NCI-H345 (cell line): ENCODE measurements around the gene SUGP1.
"Not testable (repeated sequence)": the region's sequence is repeated elsewhere in the genome, so short reads cannot be mapped to it uniquely, and the experiment has no call there.

Experiments
- DNase-seq: peaks from one replicate; lab custom pipeline; 2025; lab: John Stamatoyannopoulos, UW

SUGP1 gene

DNA sequence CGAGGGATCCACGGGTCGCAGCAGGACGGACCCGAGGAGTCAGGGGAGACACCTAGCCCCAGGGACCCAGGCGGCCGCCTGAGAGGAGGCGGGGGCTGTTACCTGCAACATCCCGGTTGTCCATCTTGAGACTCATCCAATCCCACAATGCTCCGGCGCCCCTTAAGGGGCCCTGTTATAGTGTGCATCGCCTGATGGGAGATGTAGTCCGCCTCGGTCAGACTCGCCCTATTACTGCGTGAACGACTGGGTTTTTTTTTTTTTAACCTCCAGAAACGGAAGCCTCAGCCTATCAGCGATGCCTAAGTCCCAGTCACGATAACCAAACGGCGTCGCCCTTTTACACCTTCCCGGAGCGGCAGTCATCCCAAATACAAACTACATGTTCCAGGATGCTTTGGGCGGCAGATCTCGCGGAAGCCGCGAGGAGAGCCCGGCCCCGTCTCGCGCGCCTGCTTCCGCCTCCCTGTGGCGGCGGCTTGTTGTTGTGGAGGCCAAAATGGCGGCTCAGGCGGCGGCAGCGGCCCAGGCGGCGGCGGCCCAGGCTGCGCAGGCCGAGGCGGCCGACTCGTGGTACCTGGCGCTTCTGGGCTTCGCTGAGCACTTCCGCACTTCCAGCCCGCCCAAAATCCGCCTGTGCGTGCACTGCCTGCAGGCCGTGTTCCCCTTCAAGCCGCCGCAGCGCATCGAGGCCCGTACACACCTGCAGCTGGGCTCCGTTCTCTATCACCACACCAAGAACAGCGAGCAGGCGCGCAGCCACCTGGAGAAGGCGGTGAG is at the start of gene SUGP1, which contains the start of gene MAU2:
Gene SUGP1 (minus strand): TSS at position 149 of the 780 bp plus-strand sequence. CDS start 13 bp downstream, at position 136.
Gene MAU2 (plus strand): TSS at position 469 of the 780 bp plus-strand sequence. CDS start 31 bp downstream, at position 500.
- DNase-seq, result peak; percentile 88

GRCh38 chr19:19368087-19368486 is 47.8 kb upstream of the SUGP1 start:
- DNase-seq, result no peak

DNA sequence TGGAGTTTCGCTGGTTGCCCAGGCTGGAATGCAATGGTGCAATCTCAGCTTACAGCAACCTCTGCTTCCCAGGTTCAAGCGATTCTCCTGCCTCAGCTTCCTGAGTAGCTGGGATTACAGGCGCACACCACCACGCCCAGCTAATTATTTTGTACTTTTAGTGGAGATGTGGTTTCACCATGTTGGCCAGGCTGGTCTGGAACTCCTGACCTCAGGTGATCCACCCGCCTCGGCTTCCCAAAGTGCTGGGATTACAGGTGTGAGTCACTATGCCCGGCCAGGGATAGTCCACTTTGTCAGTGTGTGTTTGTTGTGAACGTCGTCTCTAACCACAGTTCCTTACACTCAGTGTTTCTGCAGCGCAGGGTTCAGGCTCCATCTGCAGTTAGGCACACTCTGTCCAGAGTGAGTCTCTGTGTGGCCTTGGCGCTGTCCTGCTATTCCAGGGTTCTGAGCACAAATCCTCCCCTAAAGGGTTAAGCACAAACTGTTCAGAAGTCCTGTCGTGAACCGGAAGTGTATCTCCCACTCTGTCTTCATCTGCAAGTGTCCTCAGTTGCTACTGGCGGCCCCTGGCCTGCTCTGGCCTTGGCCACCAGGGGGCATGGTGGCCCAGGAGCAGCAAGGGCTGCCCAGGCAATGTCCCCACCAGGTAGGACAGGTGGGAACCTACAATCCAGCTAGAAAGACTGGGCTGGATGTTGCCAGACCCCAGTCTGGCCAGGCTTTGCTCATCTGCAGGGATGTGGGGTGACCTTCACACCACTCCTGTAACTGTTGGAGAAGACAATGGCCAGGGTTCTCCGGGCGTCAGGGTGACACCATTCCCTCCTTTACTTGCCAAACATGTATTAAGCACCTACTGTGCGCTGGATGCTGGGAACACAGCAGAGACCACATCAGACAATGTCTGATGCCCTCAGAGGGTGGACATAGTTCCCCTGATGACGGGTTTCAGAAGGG is 46.4 kb upstream of the SUGP1 start:
- peak; percentile 59 for DNase-seq

GRCh38 chr19:19362075-19362474 is 41.8 kb upstream of the SUGP1 start:
- DNase-seq, result no peak

DNA sequence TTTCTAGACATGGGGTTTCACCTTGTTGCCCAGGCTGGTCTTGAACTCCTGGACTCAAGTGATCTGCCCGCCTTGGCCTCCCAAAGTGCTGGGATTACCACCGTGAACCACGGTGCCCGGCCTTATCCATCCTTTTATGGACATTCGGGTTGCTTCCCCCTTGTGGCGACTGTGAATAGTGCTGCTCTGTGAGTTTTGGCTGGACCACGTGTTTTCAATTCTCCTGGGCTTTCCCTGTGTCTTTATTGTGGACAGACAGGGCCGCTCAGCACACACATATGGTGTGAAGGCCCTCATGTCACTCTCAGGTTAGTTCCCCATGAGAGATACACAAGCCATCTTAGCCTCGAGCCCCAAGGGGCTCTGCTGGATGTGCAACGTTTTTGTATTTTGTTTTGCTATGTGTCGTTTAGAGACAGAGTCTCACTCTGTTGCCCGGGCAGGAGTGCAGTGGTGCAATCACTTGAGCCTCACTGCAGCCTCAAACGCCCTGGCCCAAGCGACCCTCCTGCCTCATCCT is 40.8 kb upstream of the SUGP1 start:
- peak; percentile 63 for DNase-seq

DNA sequence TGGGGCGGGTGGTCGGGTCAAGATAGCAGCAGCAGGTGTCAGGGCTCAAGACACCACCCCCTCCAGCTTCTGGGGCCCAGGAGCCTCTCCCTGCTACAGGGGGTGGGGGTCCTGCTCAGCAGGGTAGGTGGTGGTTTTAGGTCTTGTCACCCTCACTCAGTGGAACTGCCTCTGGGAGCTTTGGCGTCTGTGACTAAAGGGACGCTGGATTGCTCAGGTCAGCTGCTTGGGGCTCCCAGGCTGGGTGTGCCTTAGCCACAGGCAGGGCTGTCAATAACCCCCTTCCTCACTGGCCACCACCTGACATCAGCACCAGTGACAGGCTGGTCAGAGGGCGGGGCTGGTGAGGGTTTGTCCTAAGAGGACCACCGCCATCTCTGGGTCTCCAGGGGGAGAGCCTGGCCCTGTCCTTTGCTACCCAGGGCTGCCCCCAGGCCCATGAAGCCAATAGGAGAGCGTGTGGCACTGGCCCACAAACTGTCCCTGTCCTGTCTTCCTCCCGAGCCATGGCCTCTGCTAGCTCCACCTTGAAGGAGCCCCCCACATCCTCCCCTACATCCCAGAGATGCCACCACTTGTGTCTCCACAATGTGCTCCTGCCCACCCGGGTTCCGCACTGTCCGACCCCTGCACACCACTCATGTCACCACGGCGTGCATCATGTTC is 36.7 kb upstream of the SUGP1 start:
- DNase-seq, result no peak

DNA sequence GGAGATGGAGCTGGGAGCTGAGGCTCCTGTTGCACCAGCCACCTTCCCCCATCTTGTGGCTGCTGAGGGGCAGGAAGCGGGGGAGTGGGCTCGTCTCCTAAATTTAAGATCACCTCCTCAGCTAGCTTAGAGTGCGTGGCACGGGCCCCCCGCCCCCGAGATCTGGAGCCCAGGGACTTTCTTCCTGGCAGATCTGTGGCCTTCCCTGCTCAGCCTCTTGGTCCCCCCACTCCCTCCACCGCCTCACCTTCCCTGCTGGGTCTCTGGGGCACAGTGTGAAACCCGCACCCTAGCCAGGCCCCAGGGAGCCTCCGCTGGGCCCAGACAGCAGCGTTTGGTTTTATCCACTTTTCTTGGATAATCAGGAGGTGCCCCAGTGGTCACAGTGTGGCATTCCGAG is 36.2 kb upstream of the SUGP1 start:
- no peak for DNase-seq

- no peak for DNase-seq
These were observed 35.4 kb upstream of the SUGP1 start for GRCh38 chr19:19355606-19356139.

DNA sequence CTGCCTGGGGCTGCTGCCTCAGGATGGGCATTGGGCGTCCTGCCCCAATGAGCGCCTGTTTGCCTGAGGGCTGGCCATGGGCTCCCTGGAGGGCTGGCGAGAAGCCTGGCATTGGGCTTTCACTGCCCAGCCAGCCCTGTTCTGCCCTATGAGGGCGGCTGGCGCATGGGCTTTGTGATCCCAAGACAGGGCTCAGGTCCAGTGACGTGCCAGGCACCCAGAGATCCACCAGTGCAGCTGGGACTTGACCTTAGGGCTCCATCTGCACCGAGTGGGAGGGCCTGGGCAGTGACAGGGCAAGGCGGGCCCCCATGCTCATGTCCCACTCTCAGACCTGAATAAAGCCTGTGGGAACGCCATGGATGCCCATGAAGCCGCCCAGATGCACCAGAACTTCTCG is 34.6 kb upstream of the SUGP1 start:
- no peak for DNase-seq

DNA sequence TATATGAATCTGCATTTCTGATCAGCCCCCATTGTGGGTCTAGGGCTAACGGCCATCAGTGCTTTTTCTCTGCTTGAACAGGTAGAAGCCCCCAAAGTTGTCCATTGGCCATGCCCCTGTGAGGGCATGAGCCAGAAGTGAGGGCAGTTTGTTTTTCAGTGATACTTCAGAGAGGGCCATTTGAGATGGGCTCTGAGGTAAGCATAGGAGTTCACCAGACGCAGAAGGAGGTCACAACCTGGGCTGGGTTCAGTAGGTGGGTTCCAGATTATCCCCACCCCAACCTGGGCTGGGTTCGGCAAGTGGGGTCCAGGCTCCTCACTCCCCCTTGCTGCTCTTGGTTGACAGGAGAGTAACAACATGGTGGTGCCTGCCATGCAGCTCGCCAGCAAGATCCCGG is 33.7 kb upstream of the SUGP1 start:
- no peak for DNase-seq

GRCh38 chr19:19352823-19353222 is 32.5 kb upstream of the SUGP1 start:
- DNase-seq, result no peak

GRCh38 chr19:19350756-19351155 is 30.4 kb upstream of the SUGP1 start:
- DNase-seq, result not testable (repeated sequence)

- no peak for DNase-seq
These were observed 29.1 kb upstream of the SUGP1 start for GRCh38 chr19:19349365-19349764.

- no peak for DNase-seq
These were observed 28.0 kb upstream of the SUGP1 start for GRCh38 chr19:19348266-19348665.

- no peak for DNase-seq
These were observed 27.2 kb upstream of the SUGP1 start for GRCh38 chr19:19347401-19348110.

DNA sequence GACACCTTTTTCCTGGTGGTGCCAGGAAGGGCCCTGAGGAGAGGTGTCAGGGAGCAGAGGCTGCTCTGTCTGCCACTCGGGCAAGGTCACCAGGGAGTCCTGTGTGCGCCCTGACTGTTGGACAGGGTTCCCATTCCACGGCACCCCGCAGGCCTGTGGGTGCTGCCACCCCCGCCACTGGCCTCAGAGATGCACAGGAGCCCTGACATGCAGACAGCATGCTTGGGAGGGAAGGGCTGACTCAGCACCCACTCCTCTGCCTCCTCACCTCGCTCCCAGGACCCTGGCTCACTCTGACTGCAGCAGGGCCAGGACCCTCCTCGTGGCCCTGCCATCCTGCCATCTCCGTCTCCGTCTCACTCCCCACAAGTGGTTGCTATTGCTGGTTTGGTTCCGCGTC is 25.7 kb upstream of the SUGP1 start:
- no peak for DNase-seq

DNA sequence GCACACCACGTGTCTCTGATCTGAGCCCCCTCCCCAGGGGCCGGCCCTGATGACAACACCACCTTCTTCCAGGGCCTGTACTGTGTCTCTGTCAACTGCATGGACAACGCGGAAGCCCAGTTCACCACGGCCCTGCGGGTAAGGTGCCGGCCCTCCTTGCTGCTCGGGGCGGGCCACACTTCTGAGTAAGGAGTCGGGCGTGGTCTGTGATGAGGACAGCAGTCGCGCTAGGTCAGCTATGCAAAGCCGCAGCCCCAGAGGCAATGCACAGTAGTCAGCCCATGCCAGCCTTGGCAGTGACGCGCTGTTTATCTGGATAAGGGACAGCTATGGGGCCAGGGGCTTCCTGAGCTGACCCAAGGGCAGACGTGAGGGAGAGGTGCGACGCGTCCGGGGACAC is 24.9 kb upstream of the SUGP1 start:
- DNase-seq, result no peak

- DNase-seq, result no peak
These were observed 23.5 kb upstream of the SUGP1 start for GRCh38 chr19:19343762-19344161.

GRCh38 chr19:19343016-19343362 is 22.7 kb upstream of the SUGP1 start:
- DNase-seq, result no peak

DNA sequence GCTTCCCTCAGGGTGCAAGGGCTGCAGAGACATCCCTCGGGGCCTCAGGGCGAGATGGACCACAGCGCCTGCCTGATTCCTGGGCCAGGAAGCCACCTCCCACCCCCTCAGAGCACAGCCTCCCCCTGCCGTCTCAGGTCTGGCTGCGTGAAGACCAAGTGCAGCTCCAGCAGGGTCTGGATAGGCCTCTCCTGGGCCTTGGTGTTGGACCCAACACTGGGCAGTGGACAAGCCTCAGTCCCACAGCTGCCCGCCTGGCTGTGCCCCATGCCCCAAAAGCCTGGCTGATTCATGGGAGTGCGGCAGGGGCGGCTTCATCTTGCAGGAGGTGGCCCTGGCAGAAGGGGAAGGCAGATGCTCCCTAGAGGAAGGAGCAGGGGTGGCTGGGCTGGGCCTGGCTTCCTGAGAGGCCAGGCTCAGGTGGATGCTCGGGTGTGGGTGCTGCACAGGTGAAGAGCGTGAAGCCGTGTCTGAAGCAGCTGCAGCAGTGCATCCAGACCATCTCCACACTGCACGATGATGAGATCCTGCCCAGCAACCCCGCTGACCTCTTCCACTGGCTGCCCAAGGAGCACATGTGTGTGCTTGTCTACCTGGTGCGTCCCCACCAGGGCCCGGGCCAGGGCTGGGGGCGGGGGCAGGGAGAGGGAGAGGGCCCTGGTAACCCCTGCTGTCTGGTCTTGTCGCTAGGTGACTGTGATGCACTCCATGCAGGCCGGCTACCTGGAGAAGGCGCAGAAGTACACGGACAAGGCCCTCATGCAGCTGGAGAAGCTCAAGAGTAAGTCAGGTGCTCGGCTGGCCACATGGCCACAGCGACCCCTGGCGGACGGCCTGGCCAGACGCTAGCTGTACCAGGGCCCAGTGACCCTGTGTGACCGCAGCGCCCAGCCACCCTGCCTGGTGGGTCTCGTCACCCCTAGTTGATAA is 22.0 kb upstream of the SUGP1 start:
- DNase-seq, result no peak
